Measurements from ENCODE around the gene PPP5C. TPM values are rescaled to one million over a fixed set of nuclear protein-coding genes. Genes with fewer than 3 reads are reported as not detected.

Gene PPP5C
- total RNA-seq, 1 experiment from 2014 or later = 58.1 TPM

DNA sequence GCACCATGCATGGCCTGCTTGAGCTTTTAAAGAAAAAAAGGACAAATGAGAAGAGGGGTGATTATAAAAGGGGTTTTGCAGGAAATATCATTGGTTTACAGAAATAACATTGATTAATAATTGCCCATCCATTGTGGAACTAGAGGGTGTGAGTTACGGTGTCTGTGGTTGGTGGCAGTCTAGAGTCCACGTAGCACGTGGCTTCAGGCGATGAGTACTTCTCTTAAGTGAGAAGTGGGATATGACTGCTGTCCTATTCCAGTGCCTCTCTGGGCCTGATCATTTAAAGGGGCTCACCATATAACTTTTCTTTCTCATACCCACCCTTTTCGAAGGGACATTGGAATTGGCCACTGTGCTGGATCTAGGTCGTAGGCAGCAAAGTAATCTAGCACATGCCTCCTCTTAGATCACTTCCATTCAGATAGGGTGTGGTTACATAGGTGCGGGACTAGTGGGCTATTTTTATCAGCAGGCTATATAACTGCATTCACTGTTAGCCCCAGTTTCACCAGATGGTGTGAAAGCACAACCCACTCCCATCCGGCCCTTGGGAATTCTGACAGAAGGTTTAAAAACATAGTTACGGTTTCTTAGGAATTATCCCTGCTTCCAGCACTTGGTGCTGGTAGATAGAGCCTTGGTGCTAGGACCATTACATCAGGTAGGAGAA, 19.9 kb downstream of the PPP5C start:
- H3K4me1 ChIP-seq (ENCODE audit: control insufficient read depth, insufficient read depth, low read length) = no peaks in the 10 kb centered on the region
- CTCF ChIA-PET = no interaction called here
- DNase-seq (ENCODE audit: low read depth, low spot score) = no peak
- POLR2A ChIA-PET = no interaction called here
- ATAC-seq = no peak
- H3K27ac ChIP-seq (ENCODE audit: low read length) = no peak overlapping the region
- H3K27me3 ChIP-seq (ENCODE audit: control insufficient read depth, insufficient read depth, low read length) = no peaks in the 10 kb centered on the region
- no peaks in the 10 kb centered on the region; the same call in 1 of the 2 replicates for H3K36me3 ChIP-seq (ENCODE audit: control insufficient read depth, insufficient read depth, low read length)
- TF ChIP-seq, protein P1, sequence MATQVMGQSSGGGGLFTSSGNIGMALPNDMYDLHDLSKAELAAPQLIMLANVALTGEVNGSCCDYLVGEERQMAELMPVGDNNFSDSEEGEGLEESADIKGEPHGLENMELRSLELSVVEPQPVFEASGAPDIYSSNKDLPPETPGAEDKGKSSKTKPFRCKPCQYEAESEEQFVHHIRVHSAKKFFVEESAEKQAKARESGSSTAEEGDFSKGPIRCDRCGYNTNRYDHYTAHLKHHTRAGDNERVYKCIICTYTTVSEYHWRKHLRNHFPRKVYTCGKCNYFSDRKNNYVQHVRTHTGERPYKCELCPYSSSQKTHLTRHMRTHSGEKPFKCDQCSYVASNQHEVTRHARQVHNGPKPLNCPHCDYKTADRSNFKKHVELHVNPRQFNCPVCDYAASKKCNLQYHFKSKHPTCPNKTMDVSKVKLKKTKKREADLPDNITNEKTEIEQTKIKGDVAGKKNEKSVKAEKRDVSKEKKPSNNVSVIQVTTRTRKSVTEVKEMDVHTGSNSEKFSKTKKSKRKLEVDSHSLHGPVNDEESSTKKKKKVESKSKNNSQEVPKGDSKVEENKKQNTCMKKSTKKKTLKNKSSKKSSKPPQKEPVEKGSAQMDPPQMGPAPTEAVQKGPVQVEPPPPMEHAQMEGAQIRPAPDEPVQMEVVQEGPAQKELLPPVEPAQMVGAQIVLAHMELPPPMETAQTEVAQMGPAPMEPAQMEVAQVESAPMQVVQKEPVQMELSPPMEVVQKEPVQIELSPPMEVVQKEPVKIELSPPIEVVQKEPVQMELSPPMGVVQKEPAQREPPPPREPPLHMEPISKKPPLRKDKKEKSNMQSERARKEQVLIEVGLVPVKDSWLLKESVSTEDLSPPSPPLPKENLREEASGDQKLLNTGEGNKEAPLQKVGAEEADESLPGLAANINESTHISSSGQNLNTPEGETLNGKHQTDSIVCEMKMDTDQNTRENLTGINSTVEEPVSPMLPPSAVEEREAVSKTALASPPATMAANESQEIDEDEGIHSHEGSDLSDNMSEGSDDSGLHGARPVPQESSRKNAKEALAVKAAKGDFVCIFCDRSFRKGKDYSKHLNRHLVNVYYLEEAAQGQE (IDR thresholded peaks at IDR 0.05; ENCODE audit: insufficient read depth in 1 of 2, low read depth in 2 of 2, low read length in 1 of 2) = no peak
- TF ChIP-seq SIN3A (IDR thresholded peaks at IDR 0.05; ENCODE audit: borderline replicate concordance, insufficient read depth, low read depth, low read length) (no peak), POLR2AphosphoS5 (IDR thresholded peaks at IDR 0.05; ENCODE audit: low read depth, low read length) (no peak), TCF7L2 (IDR thresholded peaks at IDR 0.05; ENCODE audit: low read depth, low read length) (no peak)
- TF ChIP-seq, protein P2, sequence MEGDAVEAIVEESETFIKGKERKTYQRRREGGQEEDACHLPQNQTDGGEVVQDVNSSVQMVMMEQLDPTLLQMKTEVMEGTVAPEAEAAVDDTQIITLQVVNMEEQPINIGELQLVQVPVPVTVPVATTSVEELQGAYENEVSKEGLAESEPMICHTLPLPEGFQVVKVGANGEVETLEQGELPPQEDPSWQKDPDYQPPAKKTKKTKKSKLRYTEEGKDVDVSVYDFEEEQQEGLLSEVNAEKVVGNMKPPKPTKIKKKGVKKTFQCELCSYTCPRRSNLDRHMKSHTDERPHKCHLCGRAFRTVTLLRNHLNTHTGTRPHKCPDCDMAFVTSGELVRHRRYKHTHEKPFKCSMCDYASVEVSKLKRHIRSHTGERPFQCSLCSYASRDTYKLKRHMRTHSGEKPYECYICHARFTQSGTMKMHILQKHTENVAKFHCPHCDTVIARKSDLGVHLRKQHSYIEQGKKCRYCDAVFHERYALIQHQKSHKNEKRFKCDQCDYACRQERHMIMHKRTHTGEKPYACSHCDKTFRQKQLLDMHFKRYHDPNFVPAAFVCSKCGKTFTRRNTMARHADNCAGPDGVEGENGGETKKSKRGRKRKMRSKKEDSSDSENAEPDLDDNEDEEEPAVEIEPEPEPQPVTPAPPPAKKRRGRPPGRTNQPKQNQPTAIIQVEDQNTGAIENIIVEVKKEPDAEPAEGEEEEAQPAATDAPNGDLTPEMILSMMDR (IDR thresholded peaks at IDR 0.05) = no peak
- intact Hi-C loops (cut with micrococcal nuclease; ENCODE audit: unreplicated experiment) = no loop called here
- BruUV-seq (replicated peaks) = no TSS peak
- in situ Hi-C loops (cut with HindIII; ENCODE audit: low pct_unique_long_range_greater_than_20kb, low sequenced_read_pairs) = no loop called here
- no peaks in the 10 kb centered on the region for H3K9me3 ChIP-seq (ENCODE audit: control insufficient read depth, insufficient read depth, low read depth, low read length)
- no peak overlapping the region for H3K4me3 ChIP-seq (ENCODE audit: low read depth in 2 of 2, low read length in 2 of 2)

DNA sequence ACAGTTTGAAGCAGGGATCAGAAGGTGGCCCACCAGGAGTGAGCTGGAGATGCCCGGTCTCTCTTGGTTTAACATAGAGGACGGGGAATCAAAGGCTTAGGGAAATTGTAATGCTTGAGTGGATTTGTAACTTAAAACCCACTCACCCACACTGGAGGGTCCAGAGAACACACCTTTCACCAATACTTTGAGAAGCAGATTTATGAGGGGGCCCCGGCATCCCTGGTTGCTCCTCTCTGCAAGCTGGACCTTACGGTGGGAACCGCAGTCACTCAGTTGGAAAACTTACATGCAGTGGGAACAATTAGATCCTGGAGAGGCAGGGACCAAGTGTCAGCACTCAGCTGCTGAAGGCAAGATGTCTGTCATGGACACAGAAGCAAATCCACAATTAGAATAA, 20.5 kb downstream of the PPP5C start:
- POLR2A ChIA-PET = no interaction called here
- no peaks in the 10 kb centered on the region for H3K9me3 ChIP-seq (ENCODE audit: control insufficient read depth, insufficient read depth, low read depth, low read length)
- H3K4me1 ChIP-seq (ENCODE audit: control insufficient read depth, insufficient read depth, low read length) = no peaks in the 10 kb centered on the region
- intact Hi-C loops (cut with micrococcal nuclease; ENCODE audit: unreplicated experiment) (no loop called here), in situ Hi-C loops (cut with HindIII; ENCODE audit: low pct_unique_long_range_greater_than_20kb, low sequenced_read_pairs) (no loop called here)
- ATAC-seq (no peak), DNase-seq (ENCODE audit: low read depth, low spot score) (no peak)
- H3K4me3 ChIP-seq (ENCODE audit: low read depth in 2 of 2, low read length in 2 of 2) = no peak overlapping the region
- H3K36me3 ChIP-seq (ENCODE audit: control insufficient read depth, insufficient read depth, low read length) = no peaks in the 10 kb centered on the region; the same call in 1 of the 2 replicates
- no TSS peak for BruUV-seq (replicated peaks)
- CTCF ChIA-PET = no interaction called here
- no peaks in the 10 kb centered on the region for H3K27me3 ChIP-seq (ENCODE audit: control insufficient read depth, insufficient read depth, low read length)
- TF ChIP-seq SIN3A (IDR thresholded peaks at IDR 0.05; ENCODE audit: borderline replicate concordance, insufficient read depth, low read depth, low read length) = no peak
- no peak for TF ChIP-seq TCF7L2 (IDR thresholded peaks at IDR 0.05; ENCODE audit: low read depth, low read length)
- TF ChIP-seq, protein P1 (IDR thresholded peaks at IDR 0.05; ENCODE audit: insufficient read depth in 1 of 2, low read depth in 2 of 2, low read length in 1 of 2) = no peak
- TF ChIP-seq POLR2AphosphoS5 (IDR thresholded peaks at IDR 0.05; ENCODE audit: low read depth, low read length) = no peak
- TF ChIP-seq, protein P2 (IDR thresholded peaks at IDR 0.05) = no peak
- H3K27ac ChIP-seq (ENCODE audit: low read length) = no peak overlapping the region

All from Panc1 (cell line).